GM21447 (cell line): ENCODE data around the gene ATP4B.
"Not testable (repeated sequence)": the region's sequence is repeated elsewhere in the genome, so short reads cannot be mapped to it uniquely, and the experiment has no call there.

Experiments
- ATAC-seq: cut with Tn5 transposase; IDR thresholded peaks from one replicate; pipeline ENCODE4 v1.9.1; 2021; ENCODE audit not compliant: unreplicated experiment

ATP4B gene

DNA sequence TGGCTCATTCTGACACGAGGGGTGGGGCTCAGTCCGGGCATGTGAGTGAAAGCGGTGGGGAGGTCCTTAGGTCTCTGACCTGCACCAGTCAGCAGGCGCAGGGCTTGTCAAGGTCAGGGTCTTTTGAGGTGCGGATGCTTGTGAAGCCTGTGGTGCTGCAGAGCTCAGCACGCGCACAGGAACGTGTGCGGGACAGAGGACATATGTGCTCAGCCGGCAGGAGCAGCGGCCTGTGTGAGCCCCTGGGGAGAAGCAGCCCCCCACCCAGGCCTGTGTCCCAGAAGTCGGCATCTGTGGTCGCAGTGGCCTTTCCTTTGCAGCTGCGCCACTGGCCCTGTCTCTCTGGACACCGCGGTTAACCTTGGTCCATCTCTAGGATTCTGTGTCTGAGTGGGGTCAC lies 30.9 kb downstream of the ATP4B start:
- ATAC-seq, result no peak

DNA sequence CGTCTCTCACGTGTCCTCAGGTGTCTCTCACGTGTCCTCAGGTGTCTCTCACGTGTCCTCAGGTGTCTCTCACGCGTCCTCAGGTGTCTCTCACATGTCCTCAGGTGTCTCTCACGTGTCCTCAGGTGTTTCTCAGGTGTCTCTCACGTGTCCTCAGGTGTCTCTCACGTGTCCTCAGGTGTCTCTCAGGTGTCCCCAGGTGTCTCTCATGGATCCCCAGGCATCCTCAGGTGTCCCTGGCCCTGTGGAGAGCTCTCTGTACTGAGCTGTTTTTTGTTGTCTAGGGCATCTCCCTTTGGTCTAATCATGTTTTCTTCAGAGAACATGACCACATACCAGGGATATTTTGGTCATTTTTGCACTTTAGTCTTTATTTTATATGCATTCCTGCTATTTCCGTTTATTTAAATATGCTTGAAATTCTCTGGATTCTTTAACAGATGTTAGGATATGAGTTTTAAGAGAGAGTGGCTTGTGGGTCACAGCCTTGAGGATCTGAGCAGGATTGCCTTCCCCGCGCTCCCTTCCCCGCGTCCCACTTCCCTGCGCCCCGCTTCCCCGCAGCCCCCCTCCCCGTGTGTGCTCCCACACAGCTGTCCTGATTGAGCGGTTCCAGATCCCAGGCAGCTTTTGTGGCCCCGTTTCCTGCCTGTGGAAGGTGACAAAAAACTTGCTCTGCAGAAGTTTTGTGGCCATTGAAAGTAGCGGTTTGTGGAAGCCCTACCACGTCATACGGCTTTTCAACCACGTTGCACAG lies 31.9 kb downstream of the ATP4B start:
- ATAC-seq, result no peak

GRCh38 chr13:113624640-113625304 lies 33.2 kb downstream of the ATP4B start:
- not testable (repeated sequence) for ATAC-seq

DNA sequence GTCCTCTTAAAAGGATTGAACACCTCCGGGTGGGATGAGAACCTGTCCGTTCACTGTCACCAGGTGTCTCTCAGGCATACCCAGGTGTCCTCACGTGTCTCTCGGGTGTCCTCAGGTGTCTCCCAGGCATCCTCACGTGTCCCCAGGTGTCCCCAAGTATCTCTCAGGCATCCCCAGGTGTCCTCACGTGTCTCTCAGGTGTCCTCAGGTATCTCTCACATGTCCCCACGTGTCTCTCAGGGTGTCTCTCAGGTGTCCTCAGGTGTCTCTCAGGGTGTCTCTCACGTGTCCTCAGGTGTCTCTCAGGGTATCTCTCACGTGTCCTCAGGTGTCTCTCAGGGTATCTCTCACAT lies 33.8 kb downstream of the ATP4B start:
- no peak for ATAC-seq

DNA sequence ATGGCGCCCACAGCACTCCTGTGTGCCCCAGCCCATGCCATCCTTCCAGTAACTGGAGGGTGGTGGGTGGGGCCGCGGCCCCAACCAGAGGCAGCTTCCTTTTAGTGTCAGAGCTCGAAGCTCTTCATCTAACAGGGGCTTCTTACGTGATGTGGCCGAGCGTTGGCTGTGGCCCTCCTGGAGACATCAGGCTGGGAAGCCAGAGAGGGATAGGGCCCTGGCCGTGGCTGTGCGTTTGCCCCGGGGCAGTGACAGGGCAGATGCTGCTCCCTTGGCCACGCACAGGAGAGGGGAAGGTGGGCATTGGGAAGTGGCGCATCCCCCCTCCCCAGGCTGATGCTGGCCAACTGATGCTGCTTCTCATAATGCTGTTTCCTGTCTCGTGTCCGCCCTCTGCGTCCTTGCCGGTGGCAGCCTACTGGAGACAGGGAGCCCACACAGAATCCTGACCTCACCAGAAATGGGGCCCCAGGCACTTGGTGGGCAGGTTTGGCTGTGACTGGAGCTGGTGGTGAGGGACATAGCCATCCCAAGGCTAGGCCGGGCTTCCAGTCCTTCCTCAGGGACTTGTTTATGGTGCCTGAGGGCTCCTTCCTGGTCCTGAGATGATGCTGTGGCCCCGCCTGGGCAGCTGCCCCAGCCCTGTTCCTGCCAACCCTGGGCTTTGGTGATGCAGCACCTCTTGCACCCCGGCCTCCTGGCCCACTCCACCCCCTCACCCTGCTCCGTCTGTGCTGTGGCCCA lies 34.3 kb downstream of the ATP4B start:
- ATAC-seq, result no peak

DNA sequence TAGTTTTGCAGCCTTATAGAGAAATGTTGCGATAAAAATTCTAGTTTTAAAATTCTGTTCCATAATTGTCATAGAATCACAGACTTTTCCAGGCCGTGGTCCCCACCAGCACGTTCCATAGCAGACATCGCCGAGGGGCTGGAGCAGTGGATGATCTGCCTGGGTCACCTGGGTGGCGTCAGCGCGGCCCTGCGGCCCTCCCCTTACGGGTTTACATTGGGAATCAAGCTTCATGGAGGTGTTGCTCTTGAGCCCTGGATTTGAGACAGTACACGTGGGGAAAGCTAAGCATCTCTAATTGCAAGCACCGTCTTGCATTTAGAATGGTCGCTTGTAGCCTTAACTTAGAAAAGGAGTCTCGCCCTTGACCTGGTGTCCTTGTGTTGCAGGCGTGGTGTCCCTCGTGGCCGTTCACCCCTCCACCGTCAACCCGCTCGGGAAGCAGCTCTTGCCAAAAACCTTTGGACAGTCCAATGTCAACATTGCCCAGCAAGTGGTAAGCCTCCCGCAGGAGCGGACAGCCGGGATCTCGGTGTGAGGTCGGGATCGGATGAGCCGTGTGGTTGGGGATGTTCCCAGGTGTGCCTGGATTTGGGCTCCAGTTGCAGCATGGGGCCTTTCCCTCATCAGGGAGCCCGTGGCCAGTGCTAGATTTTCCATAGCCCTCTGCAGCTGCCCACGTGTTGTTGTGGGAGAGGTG lies 35.1 kb downstream of the ATP4B start:
- no peak for ATAC-seq

- ATAC-seq, result not testable (repeated sequence)
These were observed 35.9 kb downstream of the ATP4B start for GRCh38 chr13:113621986-113622550.

DNA sequence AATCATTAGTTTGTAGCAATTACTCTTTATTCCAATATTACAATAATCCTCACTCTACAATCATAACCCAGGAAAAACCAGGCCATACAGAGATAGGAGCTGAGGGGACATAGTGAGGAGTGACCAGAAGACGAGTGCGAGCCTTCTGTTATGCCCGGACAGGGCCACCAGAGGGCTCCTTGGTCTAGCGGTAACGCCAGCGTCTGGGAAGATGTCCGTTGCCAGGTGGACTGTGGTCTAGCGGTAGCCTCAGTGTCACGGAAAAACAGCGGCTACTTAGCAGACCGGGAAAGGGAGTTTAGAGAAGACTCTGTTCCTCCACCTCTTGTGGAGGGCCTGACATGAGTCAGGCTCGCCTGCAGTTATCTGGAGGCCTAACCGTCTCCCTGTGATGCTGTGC lies 36.5 kb downstream of the ATP4B start:
- not testable (repeated sequence) for ATAC-seq

- no peak for ATAC-seq
These were observed 37.0 kb downstream of the ATP4B start for GRCh38 chr13:113621046-113621445.

- no peak for ATAC-seq
These were observed 37.8 kb downstream of the ATP4B start for GRCh38 chr13:113620036-113620796.

- ATAC-seq, result no peak
These were observed 39.5 kb downstream of the ATP4B start for GRCh38 chr13:113618455-113618854.

DNA sequence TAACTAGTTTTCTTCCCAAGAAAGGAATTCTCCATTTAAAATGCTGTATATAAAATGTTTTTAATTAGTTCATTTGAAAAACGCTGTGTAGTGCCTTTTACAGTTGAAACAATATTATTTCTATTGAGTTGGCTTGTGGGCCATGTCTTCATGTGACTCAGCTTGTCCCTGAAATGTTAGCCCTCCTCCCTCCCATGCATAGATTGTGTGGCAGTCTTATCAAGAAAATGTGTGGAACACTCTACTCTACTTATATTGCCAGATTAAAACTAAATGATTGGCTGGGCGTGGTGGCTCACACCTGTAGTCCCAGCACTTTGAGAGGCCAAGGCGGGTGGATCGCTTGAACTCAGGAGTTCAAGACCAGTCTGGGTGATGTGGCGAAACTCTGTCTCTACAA lies 40.0 kb downstream of the ATP4B start:
- no peak for ATAC-seq

GRCh38 chr13:113616991-113617749 lies 40.8 kb downstream of the ATP4B start:
- no peak for ATAC-seq

- no peak for ATAC-seq
These were observed 41.6 kb downstream of the ATP4B start for GRCh38 chr13:113616281-113616906.

DNA sequence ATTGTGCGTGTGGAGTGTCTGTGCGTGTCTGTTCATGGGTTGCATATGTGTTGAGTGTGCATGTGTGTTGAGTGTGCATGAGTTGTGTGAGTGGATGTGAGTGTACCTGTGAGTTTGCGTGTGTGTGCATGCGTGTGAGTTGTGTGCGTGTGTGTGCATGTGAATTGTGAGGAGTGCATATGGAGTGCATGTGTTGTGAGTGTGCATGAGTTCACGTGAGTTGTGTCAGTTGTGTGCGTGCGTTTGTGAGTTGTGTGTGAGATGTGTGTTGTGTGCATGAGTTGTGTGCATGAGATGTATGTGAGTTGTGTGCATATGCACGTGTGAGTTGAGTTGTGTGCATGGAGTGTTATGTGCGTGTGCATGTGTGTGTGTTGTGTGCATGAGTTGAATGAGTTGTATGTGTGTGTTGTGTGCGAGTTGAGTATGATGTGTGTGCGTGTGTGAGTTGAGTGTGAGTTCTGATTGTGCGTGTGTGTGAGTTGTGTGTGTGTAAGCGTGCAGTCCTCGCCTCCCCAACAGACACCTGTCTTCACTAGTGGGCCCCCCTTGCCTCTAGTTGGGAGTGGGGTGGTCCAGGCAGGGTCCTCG lies 44.1 kb downstream of the ATP4B start:
- no peak for ATAC-seq

- ATAC-seq, result no peak
These were observed 45.4 kb downstream of the ATP4B start for GRCh38 chr13:113612607-113613006.

DNA sequence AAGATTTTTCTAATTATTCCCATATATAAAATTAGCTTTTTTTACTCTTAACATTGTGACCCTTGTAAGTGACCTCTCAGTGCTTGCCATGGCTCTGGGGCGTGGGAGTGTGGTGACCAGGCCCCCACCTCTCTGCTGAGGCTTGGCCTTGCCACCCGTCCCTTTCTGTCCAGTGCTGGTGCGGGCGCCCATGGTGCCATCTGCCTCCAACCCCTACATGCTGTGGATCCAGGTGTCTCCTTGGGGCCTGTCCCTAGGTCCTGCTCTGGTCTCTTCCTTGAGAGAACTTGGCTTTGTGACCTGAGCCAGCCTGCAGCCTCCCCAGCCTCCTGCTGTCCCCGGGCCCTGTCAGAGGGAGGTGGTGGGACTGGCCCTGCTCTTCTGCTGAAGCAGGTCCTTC lies 46.0 kb downstream of the ATP4B start:
- no peak for ATAC-seq

DNA sequence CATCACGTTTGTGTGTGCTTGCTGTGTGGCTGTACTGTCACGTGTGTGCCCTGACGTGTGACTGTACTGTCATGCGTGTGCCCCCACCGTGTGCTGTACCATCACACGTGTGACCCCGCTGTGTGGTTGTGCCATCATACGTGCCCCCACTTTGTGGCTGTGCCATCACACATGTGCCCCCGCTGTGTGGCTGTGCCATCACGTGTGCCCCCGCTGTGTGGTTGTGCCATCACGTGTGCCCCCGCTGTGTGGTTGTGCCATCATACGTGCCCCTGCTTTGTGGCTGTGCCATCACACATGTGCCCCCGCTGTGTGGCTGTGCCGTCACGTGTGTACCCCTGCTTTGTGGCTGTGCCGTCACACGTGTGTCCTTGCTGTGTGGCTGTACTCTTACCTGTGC lies 47.7 kb downstream of the ATP4B start:
- ATAC-seq, result no peak

- no peak for ATAC-seq
These were observed 48.4 kb downstream of the ATP4B start for GRCh38 chr13:113609616-113610015.
